ENCODE measurements around the gene KIF5C.
A peak's percentile ranks its signal among the peaks of the same experiment; 100 is the strongest.

Gene KIF5C

GRCh38 chr2:149044500-149044899, 169.5 kb downstream of the KIF5C start (continued):
- TF ChIP-seq, protein P1, sequence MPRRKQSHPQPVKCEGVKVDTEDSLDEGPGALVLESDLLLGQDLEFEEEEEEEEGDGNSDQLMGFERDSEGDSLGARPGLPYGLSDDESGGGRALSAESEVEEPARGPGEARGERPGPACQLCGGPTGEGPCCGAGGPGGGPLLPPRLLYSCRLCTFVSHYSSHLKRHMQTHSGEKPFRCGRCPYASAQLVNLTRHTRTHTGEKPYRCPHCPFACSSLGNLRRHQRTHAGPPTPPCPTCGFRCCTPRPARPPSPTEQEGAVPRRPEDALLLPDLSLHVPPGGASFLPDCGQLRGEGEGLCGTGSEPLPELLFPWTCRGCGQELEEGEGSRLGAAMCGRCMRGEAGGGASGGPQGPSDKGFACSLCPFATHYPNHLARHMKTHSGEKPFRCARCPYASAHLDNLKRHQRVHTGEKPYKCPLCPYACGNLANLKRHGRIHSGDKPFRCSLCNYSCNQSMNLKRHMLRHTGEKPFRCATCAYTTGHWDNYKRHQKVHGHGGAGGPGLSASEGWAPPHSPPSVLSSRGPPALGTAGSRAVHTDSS (tag by site-specific recombination; IDR thresholded peaks at IDR 0.05): no peak

DNA sequence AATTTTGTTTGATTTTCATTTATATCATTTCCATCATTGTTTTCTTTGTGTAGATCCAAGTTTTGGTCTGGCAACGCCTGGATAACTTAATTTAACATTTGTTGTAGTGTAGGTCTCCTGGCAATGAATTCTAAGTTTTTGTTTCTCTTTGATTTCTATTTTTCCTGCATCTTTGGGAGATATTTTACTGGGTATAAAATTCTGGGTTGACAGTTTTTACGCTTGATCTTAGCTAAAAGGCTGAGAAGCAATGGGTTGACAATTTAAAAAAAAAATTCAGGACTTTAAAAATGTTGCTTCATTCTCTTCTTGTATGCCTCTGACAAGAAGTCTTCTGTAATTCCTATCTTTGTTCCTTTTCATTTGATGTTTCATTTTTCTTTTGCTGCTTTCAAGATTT, 172.1 kb downstream of the KIF5C start:
- no peaks in the 10 kb centered on the region for H3K9me3 ChIP-seq (ENCODE audit: control insufficient read depth, insufficient read depth, low read depth, low read length)
- ChIA-PET CTCF (interaction anchor here (0.7 to 1.4 kb wide), 2 partner anchors 8 to 9 kb away, joined by 3 to 4 read pairs; partner anchors contain the start of gene LYPD6B), POLR2A (no interaction called here)
- no peak overlapping the region for H3K27ac ChIP-seq (ENCODE audit: extremely low read depth, low read depth, low read length)
- no peak overlapping the region for H3K4me3 ChIP-seq (ENCODE audit: low read depth, low read length)
- no peaks in the 10 kb centered on the region for H3K4me1 ChIP-seq (ENCODE audit: control insufficient read depth, insufficient read depth, low read length)
- TF ChIP-seq ZBTB44 (tag by site-specific recombination; IDR thresholded peaks at IDR 0.05) (no peak), SETDB1 (IDR thresholded peaks at IDR 0.05; ENCODE audit: insufficient read length, low read length) (peak; percentile 91), ZNF350 (tag by site-specific recombination; IDR thresholded peaks at IDR 0.05) (no peak), ZNF354C (tag by site-specific recombination; IDR thresholded peaks at IDR 0.05; ENCODE audit: borderline replicate concordance, low read depth) (no peak), ZNF544 (tag by site-specific recombination; IDR thresholded peaks at IDR 0.05) (no peak)
- TF ChIP-seq, protein P2, sequence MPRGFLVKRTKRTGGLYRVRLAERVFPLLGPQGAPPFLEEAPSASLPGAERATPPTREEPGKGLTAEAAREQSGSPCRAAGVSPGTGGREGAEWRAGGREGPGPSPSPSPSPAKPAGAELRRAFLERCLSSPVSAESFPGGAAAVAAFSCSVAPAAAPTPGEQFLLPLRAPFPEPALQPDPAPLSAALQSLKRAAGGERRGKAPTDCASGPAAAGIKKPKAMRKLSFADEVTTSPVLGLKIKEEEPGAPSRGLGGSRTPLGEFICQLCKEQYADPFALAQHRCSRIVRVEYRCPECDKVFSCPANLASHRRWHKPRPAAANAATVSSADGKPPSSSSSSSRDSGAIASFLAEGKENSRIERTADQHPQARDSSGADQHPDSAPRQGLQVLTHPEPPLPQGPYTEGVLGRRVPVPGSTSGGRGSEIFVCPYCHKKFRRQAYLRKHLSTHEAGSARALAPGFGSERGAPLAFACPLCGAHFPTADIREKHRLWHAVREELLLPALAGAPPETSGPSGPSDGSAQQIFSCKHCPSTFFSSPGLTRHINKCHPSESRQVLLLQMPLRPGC (tag by site-specific recombination; IDR thresholded peaks at IDR 0.05): no peak
- no peaks in the 10 kb centered on the region for H3K36me3 ChIP-seq (ENCODE audit: control insufficient read depth in 2 of 2, insufficient read depth in 1 of 2, low read length in 2 of 2)

GRCh38 chr2:149049142-149049541, 174.1 kb downstream of the KIF5C start:
- Histone ChIP-seq H3K27ac (ENCODE audit: extremely low read depth, low read depth, low read length) (no peak overlapping the region), H3K4me1 (ENCODE audit: control insufficient read depth, insufficient read depth, low read length) (no peaks in the 10 kb centered on the region), H3K36me3 (ENCODE audit: control insufficient read depth in 2 of 2, insufficient read depth in 1 of 2, low read length in 2 of 2) (no peaks in the 10 kb centered on the region), H3K4me3 (ENCODE audit: low read depth, low read length) (no peak overlapping the region), H3K9me3 (ENCODE audit: control insufficient read depth, insufficient read depth, low read depth, low read length) (no peaks in the 10 kb centered on the region)
- ChIA-PET POLR2A (no interaction called here), CTCF (interaction anchor here (0.6 to 4.8 kb wide), 2 partner anchors 10 to 511 kb away, joined by 3 to 31 read pairs; partner anchors contain the start of gene LYPD6B)
- TF ChIP-seq, protein P3, sequence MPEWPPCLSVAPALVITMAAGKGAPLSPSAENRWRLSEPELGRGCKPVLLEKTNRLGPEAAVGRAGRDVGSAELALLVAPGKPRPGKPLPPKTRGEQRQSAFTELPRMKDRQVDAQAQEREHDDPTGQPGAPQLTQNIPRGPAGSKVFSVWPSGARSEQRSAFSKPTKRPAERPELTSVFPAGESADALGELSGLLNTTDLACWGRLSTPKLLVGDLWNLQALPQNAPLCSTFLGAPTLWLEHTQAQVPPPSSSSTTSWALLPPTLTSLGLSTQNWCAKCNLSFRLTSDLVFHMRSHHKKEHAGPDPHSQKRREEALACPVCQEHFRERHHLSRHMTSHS (tag by site-specific recombination; IDR thresholded peaks at IDR 0.05): no peak
- TF ChIP-seq PRDM6 (tag by site-specific recombination; IDR thresholded peaks at IDR 0.05) (no peak), ZNF654 (tag by site-specific recombination; IDR thresholded peaks at IDR 0.05; ENCODE audit: low read depth) (no peak), WT1 (tag by site-specific recombination; IDR thresholded peaks at IDR 0.05) (no peak), KLF16 (tag by site-specific recombination; IDR thresholded peaks at IDR 0.05) (no peak), ZNF530 (tag by site-specific recombination; IDR thresholded peaks at IDR 0.05; ENCODE audit: low read depth) (no peak), ZNF48 (tag by site-specific recombination; IDR thresholded peaks at IDR 0.05) (no peak)
